GM19099 (cell line): Measurements from ENCODE around the gene GALNT7.

Experiments
- POLR2A ChIP-seq: IDR thresholded peaks from 3 replicates; pipeline ENCODE4 v1.6.1; 2011; ENCODE audit warnings: low read depth; ENCODE audit not compliant: insufficient read length; ENCODE audit errors: extremely low read depth

The GALNT7 gene

DNA sequence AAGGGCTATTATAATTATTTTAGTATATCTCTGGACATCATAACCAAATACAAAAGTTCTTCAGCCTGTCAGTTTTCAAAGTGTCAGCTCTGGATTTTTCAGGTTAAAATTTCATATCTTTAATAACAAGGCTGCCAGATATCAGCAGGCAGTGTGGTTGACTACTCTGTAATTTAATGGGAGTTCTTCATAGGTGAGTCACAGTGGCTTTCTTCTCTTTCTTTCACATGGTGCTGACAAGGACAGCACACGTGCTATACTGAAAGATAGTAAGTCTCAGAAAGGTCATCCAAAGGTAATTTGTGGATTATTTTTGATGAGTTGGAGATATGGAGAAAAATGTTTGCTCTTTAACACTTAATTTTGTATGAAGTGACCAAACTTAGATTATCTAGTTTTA lies 43.2 kb downstream of the GALNT7 start:
- no peak for TF ChIP-seq POLR2A

DNA sequence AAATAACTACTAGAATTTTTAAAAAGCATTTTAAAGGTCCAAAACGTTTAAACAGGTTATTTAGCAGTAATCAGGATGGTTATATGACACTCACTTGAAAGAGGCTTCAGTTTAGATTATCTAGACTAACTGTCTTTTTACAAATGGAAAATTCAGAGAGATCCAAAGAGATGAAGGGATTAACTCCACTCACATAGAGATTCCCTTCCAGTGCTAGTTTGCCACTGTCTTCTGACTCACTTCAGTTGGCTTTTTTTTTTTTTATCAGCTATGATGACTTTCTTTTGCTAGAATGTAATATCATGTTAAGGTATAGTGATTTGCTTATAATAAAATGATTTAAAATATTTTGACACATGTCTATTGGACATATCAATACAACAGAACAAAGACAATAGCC lies 43.8 kb downstream of the GALNT7 start:
- no peak for TF ChIP-seq POLR2A

DNA sequence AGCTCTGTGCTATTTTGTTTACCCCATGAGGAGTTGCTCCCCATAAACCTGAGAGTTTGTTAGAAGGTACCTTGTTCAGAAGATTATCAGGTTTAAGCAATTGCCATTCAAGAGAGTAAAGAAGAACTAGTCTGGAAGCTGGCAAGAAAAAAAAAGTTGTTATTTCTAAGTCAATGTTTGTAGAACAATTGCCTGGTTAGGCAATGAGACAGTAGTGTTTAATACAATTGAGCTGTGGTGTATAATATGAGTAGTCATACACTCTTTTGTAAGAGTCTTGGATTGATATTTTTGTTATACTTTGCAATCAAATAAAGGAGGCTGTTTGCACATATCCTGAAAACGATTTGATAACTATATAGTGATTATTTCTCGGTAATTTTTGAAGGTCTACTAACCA lies 44.7 kb downstream of the GALNT7 start:
- TF ChIP-seq POLR2A: no peak

DNA sequence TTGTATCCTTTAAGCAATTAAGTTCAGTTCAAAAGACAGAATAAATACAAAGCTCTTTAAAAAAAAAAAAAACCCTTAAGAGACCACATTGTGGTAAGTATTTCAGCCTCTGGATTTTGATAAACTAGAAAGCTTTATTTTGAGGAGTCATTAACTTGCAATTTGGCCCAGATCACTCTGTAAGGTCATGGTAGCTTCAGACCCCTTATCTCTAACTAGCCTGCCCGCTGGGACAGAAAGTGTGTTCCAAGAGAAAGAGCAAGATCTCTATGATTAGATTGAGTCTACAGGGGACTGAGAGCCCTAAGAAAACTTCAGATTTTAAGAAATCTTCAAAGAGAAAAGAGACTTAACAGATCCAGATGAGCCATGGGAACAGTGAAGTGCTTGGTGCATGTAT lies 45.6 kb downstream of the GALNT7 start:
- no peak for TF ChIP-seq POLR2A

DNA sequence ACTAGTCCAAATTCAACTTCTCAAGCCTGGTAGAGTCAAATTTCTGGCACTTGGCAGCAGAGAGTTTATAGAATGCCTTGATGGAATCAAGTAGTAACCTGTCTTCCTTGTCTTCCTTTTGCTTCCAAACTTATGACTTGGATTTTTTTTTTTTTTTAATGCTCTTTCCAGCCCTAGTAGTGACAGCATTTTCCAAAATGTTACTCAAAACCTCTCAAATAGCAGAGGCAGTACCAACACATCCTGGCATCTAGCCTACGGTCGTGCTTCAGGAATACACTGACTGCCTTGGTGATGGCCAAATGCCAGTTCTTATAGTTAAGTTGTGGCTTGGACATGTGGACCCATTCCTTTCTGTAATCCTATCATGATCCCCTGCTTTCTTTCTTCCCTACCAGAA lies 46.0 kb downstream of the GALNT7 start:
- no peak for TF ChIP-seq POLR2A

DNA sequence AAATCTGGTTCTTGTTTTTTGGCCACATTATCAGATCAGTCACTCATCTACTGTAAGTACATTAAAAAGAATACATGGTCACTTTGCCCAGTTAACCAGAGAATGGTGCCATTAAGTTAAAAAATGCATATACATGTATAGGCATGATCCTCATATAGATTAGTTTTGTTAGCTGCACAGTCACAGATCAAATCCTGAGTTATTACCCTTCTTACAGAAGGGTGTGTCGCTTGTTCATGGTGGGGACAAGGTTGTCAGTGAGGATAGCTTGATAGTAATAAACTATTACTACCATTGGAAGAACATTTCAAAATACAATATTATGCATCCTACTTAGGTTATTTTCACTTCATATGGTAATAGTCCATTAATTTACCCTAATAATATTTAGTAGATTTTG lies 48.5 kb downstream of the GALNT7 start:
- TF ChIP-seq POLR2A: no peak

DNA sequence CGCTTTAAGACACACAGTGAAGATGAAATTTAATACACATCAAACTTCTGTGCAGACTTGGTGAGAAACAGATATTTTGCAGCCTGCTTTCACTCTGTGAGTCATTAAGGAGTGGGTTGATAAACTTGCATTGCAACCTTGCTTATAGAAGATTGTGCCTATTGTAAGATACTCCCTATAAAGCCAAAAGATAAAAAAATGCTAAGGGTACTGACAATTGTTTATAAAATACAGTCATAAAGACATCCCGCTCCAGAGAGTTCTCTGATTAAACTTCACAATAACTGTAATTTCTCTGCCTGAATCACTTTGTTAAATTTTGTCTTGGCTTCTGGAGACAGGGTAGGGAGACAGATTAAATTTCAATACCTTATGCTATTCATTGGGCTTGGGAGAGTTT lies 49.1 kb downstream of the GALNT7 start:
- no peak for TF ChIP-seq POLR2A

DNA sequence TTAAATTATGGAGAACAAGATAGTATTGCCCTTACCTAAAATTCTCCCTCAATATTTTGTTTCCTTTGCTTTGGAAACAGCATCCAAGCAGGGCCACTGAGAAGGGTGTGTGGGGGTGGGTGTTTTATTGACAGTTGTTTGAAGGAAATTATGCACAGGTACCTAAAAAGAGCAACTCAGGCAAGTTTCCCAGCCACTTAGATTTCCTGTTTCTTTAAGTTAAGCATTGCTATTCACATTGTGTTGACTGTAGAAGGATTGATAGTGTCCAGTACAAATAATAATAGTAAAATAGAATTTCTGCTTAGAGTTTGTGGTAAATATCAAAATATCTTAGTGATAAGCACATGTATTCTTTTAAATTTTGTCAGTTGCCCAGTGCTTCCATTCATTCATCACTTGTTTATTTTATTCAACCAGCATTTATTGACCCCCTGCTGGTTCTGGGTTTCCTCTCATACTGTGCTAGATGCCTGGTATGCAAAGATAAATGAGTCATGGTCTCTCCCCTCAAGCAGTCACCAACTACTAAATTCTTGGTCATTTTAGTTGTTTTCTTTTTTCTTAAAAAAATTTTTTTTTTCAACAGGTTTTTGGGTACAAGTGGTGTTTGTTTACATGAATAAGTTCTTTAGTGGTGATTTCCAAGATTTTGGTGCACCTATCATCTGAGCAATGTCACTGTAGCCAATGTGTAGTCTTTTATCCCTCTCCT lies 50.0 kb downstream of the GALNT7 start:
- no peak for TF ChIP-seq POLR2A

DNA sequence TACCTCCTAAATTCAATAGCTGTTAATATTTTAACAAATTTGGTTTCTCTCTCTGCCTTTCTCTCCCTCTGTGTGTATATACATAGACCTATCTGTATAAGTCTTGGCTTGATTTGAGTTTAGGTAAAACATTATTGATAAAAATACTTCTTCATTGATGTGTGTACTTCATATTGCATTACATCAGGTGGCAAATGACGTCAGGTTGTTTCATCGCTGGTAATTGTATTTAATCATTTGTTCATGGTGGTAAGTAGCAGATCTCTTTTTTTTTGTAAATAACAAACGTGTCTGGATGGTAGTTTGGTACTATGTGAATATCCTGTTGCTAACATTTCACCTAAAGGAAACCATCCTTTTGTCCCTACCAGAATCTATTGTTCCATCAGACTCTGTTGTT lies 55.1 kb downstream of the GALNT7 start:
- no peak for TF ChIP-seq POLR2A

DNA sequence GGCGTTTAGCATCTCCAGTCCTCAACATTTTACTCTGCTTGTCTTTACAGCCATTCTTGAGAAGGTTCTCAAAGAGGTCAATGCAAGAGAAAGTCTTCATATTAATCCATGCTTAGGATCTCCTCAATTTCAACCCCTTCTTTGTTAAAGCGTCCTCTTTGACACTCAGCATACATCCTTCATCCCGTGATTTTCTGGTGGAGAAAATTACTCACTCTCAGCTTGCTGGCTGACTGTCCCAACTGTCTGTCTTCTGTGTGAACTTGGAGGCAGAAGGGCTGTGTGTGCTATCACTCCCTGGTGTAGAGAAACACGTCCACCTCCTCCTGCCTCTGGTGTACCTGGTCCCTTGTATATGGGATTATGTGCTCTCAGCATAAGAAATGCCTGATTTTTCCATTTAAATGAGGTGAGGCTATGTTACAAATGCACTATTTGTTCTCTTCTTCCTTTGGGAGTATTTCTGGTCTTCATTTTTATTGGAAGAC lies 57.8 kb downstream of the GALNT7 start:
- TF ChIP-seq POLR2A: no peak

DNA sequence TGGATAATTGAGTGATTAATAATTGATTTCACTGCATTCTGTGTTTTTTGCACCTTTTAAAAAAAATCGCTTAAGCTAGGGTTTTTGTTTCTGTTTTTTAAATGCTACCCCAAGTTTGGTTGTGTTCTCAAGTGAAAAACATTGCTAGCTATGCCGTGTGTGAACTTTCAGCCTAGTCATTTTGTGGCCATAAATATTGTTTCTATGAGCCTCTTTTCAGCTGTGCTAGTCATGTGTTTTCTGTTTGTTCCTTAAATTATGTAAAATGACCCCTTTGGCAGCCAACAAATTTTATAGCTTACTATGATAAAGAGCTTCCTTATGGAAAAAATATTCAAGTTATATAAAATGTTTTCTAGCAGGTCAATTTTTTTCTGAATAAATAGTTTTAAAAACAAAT lies 59.1 kb downstream of the GALNT7 start:
- no peak for TF ChIP-seq POLR2A

DNA sequence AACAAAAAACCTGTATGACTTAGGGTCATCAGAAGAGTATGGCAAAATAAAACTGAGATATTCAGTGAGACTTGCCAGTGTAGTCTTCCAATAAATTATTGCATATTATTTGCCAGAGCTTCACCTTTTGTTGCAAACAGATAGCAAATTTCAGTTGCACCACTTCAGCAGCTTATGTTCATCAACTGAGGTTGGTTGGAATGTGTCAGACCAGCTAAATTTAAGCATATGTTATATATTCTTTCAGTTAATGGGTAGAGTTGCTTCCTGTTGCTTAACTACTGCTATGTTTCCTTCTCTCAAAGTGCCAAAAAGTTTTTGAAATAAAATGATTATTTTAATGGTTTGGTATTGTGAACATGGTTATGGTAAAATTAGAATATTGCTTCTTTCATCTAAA lies 61.5 kb downstream of the GALNT7 start:
- no peak for TF ChIP-seq POLR2A

DNA sequence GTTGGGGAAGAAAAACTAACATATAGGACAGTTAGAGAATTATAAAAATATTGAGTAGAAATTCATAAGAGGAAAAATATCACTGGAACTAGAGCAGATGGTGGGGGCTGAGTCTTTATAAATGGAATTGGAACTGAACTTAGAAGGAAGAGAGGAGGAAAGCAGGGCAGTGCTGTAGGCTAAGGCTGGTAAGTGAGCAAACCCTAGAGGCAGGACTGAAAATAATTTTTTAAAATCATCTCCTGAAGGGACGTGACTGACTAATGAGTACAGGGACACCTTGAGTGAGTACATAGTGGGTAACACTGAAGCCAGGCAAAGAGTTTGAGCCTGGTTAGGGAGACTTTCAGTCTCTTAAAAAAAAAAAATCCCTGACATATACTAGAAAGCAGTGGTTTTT lies 63.3 kb downstream of the GALNT7 start:
- no peak for TF ChIP-seq POLR2A

DNA sequence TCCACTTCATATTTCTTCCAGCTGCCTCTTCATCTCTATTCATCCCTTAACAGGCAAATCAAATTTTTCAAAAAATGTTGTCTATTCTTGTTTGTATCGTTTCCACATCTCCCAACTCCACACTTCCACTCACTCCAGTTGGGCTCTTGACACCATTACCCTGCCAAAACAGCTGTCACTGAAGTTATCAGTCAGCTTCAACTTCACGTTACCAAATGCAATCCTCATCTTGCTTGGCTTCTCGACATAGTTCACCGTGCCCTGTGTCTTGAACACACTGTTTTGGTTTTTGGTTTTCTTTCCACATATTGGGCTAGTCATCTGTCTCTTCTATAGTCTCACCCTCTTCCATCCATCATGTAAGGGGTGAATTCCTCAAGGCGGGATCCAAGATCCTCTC lies 65.2 kb downstream of the GALNT7 start:
- no peak for TF ChIP-seq POLR2A

DNA sequence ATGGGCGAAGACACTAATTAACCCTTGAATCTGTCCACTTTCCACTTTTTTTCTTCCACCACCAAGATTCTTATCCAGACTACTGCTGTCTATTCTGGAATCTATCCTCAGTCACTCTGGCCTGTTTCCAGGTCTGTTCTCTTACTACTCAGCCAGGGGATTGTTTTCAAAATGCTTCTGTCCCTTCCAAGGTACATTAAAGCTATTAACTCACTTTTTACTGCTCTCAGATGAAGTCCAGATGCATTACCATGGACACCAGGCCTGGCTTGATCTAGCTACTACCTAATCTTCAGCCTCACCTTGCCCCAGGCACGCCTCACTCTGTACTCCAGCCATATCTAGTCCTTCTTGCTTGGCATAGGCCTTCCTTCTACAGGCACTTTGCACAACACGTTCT lies 66.4 kb downstream of the GALNT7 start:
- TF ChIP-seq POLR2A: no peak

DNA sequence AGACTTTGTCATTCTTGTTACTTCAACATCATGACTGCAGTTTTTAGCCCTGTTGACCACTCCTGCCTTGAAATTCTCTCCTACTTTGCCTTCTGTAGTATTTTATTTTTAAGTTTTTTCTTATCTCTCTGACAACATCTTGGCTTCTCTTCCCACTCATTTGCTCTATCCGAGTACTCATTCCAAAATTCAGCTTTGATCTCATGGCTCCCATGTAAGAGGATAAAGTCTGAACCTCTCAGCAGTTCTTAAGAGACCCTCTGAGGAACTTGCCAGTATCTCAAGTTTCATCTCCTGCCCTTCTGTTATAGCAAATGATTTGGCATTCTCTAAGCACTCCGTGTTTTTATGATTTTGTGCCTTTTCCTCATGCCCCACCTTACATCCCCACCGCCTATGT lies 67.7 kb downstream of the GALNT7 start:
- TF ChIP-seq POLR2A: no peak

DNA sequence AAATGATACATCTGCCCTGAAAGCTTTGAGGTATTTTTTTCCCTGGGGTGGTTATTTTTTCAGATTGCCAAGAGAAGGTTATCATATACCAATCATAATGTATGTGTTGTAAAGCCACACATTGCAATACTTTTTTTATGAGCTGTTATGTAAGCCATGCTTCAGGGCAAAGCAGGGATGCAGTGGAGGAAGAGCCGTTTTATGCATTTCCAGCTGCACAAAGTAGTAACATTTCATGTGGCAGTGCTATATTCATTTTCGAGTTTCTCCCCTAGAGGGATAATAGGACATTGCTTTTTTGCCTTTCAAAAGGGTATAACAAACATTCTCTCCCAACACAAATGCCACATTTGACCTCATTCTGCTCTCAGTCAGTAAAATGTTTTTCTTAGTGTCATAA lies 68.5 kb downstream of the GALNT7 start:
- no peak for TF ChIP-seq POLR2A

DNA sequence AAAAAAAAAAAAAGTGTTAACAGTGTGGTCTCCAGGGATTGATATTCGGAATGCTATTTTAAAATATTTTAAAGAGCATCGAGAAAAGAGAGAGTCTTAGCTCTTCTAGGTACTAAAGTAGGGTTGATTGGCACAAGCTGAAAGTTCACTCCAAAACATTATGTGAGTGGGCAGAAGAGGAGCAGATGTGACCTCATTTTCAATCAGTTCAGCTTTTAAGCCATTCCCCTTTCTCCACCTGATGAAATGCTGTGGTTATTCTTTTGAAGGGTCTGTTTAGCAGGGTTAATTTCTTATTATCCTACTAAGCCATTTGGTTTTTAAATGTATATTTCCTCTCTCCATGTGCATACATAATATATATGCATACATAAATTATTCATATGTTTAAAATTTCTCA lies 69.2 kb downstream of the GALNT7 start:
- no peak for TF ChIP-seq POLR2A

DNA sequence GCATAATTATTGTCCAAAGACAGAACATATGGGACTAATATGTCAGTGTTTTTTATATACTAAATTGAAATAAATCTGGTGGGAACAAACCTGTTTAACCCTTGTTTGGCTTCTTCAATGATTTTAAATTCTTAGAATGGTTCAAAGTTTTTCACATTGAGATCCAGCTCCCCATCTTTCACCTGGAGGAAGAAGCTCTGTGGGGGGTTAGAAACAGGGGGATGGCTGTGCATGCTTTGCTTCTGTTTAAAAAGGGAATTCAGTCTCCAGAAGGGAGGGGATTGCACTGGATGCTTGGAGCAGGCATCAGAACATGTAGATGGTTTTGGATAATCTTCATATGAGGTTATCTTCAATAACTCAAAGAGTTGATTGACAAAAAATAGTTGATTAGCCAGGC lies 72.1 kb downstream of the GALNT7 start:
- no peak for TF ChIP-seq POLR2A
